Measurements from ENCODE around the gene MOAP1.

DNA sequence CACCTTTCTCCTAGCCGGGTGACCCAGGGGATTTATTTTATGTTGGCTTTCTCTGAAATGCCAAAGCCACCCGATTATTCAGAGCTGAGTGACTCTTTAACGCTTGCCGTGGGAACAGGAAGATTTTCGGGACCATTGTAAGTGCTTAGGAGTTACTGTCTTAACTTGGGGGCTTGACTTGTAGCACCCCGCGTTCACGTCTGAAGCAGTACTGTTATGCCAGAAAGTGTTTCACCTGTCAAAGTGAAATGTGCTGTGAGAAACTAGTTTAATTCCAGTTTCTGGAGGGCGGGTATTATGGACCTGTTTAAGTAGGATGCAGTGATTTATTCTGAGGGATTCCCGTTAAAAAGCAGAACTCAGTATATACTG, 638 bp upstream of the MOAP1 start:
- no peak for TF ChIP-seq CTCF (IDR thresholded peaks at IDR 0.05)
- no peak for TF ChIP-seq POLR2A (IDR thresholded peaks at IDR 0.05)
